ENCODE data around the gene CIC. TPM values are rescaled to one million over a fixed set of nuclear protein-coding genes. Genes with fewer than 3 reads are reported as not detected.
"Not testable (repeated sequence)": the region's sequence is repeated elsewhere in the genome, so short reads cannot be mapped to it uniquely, and the experiment has no call there.

CIC gene
- total RNA-seq, 1 experiment from 2014 or later, result 67.9 TPM

- H3K9me3 Mint-ChIP-seq (ENCODE audit: unreplicated experiment), result not testable (repeated sequence)
Measured at GRCh38 chr19:42339922-42340321, 70.9 kb downstream of the CIC start.

GRCh38 chr19:42343344-42344110 lies 74.5 kb downstream of the CIC start:
- CTCF ChIA-PET, result interaction anchor here (1.0 kb wide), 1 partner anchor 43 kb away, joined by 4 read pairs; no protein-coding TSS in a partner anchor
- H3K27me3 Mint-ChIP-seq (ENCODE audit: insufficient read depth, unreplicated experiment), result no peaks in the 10 kb centered on the region
- intact Hi-C loops (cut with micrococcal nuclease), result no loop called here

More at GRCh38 chr19:42339922-42340321, 70.9 kb downstream of the CIC start:
- H3K36me3 Mint-ChIP-seq (ENCODE audit: insufficient read depth, unreplicated experiment), result peaks cover 18% of the 10 kb centered on the region
- BruUV-seq (replicated peaks); intact Hi-C loops (cut with micrococcal nuclease); H3K4me1 Mint-ChIP-seq (ENCODE audit: insufficient read depth, unreplicated experiment); H3K27ac Mint-ChIP-seq (ENCODE audit: low read depth, unreplicated experiment); H3K27me3 Mint-ChIP-seq (ENCODE audit: insufficient read depth, unreplicated experiment); DNase-seq (ENCODE audit: unreplicated experiment); H3K4me3 Mint-ChIP-seq (ENCODE audit: unreplicated experiment): not testable (repeated sequence)
- POLR2A ChIA-PET, result interaction anchor here (2.2 kb wide), 1 partner anchor 13 kb away, joined by 5 read pairs; no protein-coding TSS in a partner anchor
- CTCF ChIA-PET, result interaction anchor here (0.6 kb wide), 1 partner anchor 48 kb away, joined by 3 read pairs; no protein-coding TSS in a partner anchor

GRCh38 chr19:42344336-42344893 lies 75.4 kb downstream of the CIC start:
- Mint-ChIP-seq H3K4me1 (ENCODE audit: insufficient read depth, unreplicated experiment) (peaks cover 5% of the 10 kb centered on the region), H3K9me3 (ENCODE audit: unreplicated experiment) (no peaks in the 10 kb centered on the region), H3K27ac (ENCODE audit: low read depth, unreplicated experiment) (no peak overlapping the region), H3K27me3 (ENCODE audit: insufficient read depth, unreplicated experiment) (no peaks in the 10 kb centered on the region), H3K36me3 (ENCODE audit: insufficient read depth, unreplicated experiment) (peaks cover 9% of the 10 kb centered on the region), H3K4me3 (ENCODE audit: unreplicated experiment) (no peak overlapping the region)
- no peak for TF ChIP-seq CTCF (IDR thresholded peaks at IDR 0.05; ENCODE audit: unreplicated experiment)
- CTCF ChIA-PET, result no interaction called here
- POLR2A ChIA-PET, result no interaction called here
- no peak for DNase-seq (ENCODE audit: unreplicated experiment)
- no TSS peak for BruUV-seq (replicated peaks)
- intact Hi-C loops (cut with micrococcal nuclease), result no loop called here

More at GRCh38 chr19:42343344-42344110, 74.5 kb downstream of the CIC start:
- Mint-ChIP-seq H3K9me3 (ENCODE audit: unreplicated experiment) (no peaks in the 10 kb centered on the region), H3K4me1 (ENCODE audit: insufficient read depth, unreplicated experiment) (peaks cover 5% of the 10 kb centered on the region), H3K27ac (ENCODE audit: low read depth, unreplicated experiment) (no peak overlapping the region), H3K4me3 (ENCODE audit: unreplicated experiment) (no peak overlapping the region), H3K36me3 (ENCODE audit: insufficient read depth, unreplicated experiment) (peaks cover 9% of the 10 kb centered on the region)
- no peak for DNase-seq (ENCODE audit: unreplicated experiment)
- POLR2A ChIA-PET, result no interaction called here
- no peak for TF ChIP-seq CTCF (IDR thresholded peaks at IDR 0.05; ENCODE audit: unreplicated experiment)
- BruUV-seq (replicated peaks), result no TSS peak

Other genes starting within 250 kb of the CIC start
- gene GRIK5, start 199.0 kb upstream of the CIC start, total RNA-seq (2022), result 1.6 and 1.8 TPM in 2 replicates
- gene ZNF574, start 193.1 kb upstream of the CIC start, total RNA-seq (2022), result 12.2 and 13.5 TPM in 2 replicates
- 0.49 and 0.70 TPM in 2 replicates for gene POU2F2, start 136.8 kb upstream of the CIC start, total RNA-seq (2022)
- gene DEDD2, start 51.6 kb upstream of the CIC start, total RNA-seq (2022), result 28.5 and 31.2 TPM in 2 replicates
- 11.5 and 12.3 TPM in 2 replicates for gene ZNF526, start 48.9 kb upstream of the CIC start, total RNA-seq (2022)
- gene GSK3A, start 26.6 kb upstream of the CIC start, total RNA-seq (2022), result 53.5 and 54.5 TPM in 2 replicates
- 27.8 and 35.1 TPM in 2 replicates for gene ERF, start 14.1 kb upstream of the CIC start, total RNA-seq (2022)
- gene PRR19, start 32.9 kb downstream of the CIC start, total RNA-seq (2022), result 0.30 and 0.64 TPM in 2 replicates
- 9.5 and 30.6 TPM in 2 replicates for gene PAFAH1B3, start 33.4 kb downstream of the CIC start, total RNA-seq (2022)
- gene TMEM145, start 44.1 kb downstream of the CIC start, total RNA-seq (2022), result not detected in 2 replicates
- 13.0 and 20.6 TPM in 2 replicates for gene MEGF8, start 56.4 kb downstream of the CIC start, total RNA-seq (2022)
- 0.89 and 1.6 TPM in 2 replicates for gene CNFN, start 121.0 kb downstream of the CIC start, total RNA-seq (2022)
- gene LIPE, start 158.1 kb downstream of the CIC start, total RNA-seq (2022), result 8.6 and 11.7 TPM in 2 replicates
- gene CXCL17, start 173.7 kb downstream of the CIC start, total RNA-seq (2022), result not detected in 2 replicates